Frontal cortex (tissue), 4 donors: ENCODE results near the gene SERPINA5. TPM values are rescaled to one million over a fixed set of nuclear protein-coding genes. Genes with fewer than 3 reads are reported as not detected.

Experiments used
- DNase-seq, 2 donors: peaks; one replicate each; pipeline ENCODE4 v3.0.0; 2012; ENCODE audit warnings: low spot score in 2 of 2
- FAIRE-seq: peaks from 2 replicates; lab custom pipeline; 2012; peaks lifted over from hg19 to GRCh38; lab: Jason Lieb, UNC
- total RNA-seq: library from RNA; depleted of rRNA; stranded (reverse); fragments of >200 nt; gene quantifications from one replicate; pipeline ENCODE4 v1.2.3, GENCODE V29; 2014
- donor health status: control.
- donor health status: control.
- donor health status: control.

The SERPINA5 gene, protein sequence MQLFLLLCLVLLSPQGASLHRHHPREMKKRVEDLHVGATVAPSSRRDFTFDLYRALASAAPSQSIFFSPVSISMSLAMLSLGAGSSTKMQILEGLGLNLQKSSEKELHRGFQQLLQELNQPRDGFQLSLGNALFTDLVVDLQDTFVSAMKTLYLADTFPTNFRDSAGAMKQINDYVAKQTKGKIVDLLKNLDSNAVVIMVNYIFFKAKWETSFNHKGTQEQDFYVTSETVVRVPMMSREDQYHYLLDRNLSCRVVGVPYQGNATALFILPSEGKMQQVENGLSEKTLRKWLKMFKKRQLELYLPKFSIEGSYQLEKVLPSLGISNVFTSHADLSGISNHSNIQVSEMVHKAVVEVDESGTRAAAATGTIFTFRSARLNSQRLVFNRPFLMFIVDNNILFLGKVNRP
- total RNA-seq: not detected

- FAIRE-seq: no peak
- no peak for DNase-seq
These were observed at the start of gene SERPINA5 for GRCh38 chr14:94581127-94581999. Gene SERPINA5, plus strand, starts transcription at chr14:94581426. Its CDS starts 5,937 bp downstream, at chr14:94587363.

- DNase-seq (no peak), FAIRE-seq (no peak)
These were observed 48.8 kb upstream of the SERPINA5 start for GRCh38 chr14:94532447-94532846.

- FAIRE-seq: no peak
- DNase-seq: no peak
These were observed 45.7 kb upstream of the SERPINA5 start for GRCh38 chr14:94535506-94535905.

- no peak for FAIRE-seq
These were observed 44.4 kb upstream of the SERPINA5 start for GRCh38 chr14:94536836-94537235.

GRCh38 chr14:94538070-94538740 is 43.0 kb upstream of the SERPINA5 start:
- FAIRE-seq (no peak), DNase-seq (no peak)

More at GRCh38 chr14:94536836-94537235, 44.4 kb upstream of the SERPINA5 start:
- DNase-seq: no peak

GRCh38 chr14:94539181-94539580 is 42.0 kb upstream of the SERPINA5 start:
- DNase-seq (no peak), FAIRE-seq (no peak)

DNA sequence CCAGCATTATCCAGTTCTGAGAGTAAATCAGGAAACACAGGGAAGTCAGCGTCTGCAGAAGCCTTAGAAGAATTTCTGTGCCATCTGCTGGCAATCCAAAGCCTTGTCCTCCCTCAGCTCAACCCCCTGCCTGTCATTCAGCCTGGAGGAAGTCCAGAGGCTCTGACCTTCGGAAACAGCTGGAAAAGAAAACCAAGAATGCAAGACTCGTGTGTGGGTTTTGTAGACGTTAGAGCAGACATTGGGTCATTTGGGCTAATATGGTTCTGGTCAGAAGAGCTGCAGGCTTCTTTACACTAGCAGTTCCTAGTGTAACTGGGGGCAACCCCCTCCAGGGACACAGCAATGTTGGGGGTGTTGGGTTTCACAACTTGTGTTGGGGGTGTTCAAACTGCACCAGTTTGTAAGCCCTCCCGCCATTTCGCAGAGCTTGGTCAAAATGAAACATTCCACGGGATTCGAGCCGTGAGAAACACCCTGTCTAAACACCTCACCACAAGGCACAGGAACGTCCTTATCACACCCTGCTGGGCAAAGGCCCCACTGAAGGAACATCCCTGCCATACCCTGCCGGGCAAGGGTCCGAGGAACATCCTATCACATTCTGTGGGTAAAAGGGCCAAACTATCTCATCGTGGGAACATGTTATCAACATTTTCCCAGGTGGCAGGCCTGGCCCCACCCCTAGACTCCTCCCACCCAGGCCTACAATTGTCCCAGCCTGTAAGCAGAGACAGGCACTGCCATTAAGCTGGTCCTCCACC is 41.0 kb upstream of the SERPINA5 start:
- DNase-seq (no peak), FAIRE-seq (no peak)

- DNase-seq (no peak), FAIRE-seq (no peak)
These were observed 39.8 kb upstream of the SERPINA5 start for GRCh38 chr14:94541234-94541975.

- DNase-seq (no peak), FAIRE-seq (no peak)
These were observed 39.0 kb upstream of the SERPINA5 start for GRCh38 chr14:94542111-94542810.

GRCh38 chr14:94542811-94543440 is 38.3 kb upstream of the SERPINA5 start:
- FAIRE-seq (no peak), DNase-seq (no peak)

DNA sequence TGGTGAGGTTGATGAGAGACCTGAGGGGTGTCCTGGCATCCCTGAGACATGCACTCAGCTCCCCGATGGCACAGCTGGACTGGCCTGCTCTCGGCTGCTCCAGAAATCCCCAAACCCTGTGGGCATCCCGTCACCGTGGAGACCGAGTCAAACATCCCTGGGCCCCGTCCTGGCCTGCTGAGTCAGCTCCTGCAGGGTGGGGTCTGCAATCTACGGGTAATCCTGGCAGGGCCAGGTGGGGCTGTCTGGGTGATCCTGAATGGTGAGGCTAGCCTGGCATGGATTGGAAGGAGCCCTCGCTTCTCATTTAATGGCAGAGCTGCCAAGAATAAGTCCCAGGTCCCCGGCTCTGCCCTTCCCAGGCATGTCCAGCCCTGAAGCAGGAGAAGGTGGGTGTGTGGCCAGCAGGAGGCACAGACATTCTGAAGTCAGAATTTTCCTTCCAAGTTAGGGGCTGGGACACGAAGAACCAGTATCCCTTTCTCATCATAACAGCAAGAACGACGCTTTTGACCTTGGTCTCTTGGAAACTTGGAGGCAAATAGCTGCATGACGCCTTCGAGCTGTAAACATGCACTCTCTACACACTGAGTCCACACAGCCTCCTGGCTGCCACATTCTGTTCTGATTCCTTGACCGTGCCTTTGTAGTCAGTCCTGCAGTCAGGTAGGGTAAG is 37.6 kb upstream of the SERPINA5 start:
- no peak for FAIRE-seq
- DNase-seq: no peak

- no peak for DNase-seq
These were observed 36.5 kb upstream of the SERPINA5 start for GRCh38 chr14:94544726-94545125.

DNA sequence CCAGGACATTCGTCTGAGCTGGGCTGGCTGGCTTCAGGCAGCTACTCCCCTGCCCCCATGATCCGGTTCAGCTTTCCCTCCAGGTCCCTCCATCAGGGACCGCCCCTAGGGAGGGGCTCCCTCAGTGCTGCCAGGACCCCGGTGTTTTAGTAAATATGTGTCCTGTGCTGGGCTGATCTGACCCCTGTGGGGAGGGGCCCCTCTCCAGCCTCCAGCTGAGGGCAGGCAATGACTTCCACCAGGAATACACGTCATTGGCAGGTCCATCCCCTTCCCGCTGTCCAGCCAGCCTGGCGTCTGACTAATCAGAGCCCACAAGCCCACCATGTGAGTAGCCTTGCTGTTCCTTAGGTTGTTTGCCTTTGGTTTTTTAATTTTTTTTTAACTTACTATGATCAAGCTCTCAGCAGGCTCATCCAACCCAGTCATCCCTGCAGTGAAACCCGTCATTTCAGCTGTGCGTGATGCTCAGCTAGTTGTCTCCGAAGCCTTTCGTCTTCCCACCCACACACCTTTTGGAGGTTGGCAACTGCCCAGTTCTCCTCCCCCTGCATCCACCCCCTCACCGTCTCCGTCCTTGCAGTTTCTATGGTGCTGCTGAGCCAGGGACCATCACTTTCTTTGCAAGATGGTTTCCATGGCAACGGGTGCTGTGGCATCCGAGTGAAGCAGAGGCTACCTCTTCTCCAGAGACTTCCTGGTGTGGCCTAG is 35.9 kb upstream of the SERPINA5 start:
- FAIRE-seq: no peak
- DNase-seq: peak in 1 of 2 donors; percentile 42

More at GRCh38 chr14:94544726-94545125, 36.5 kb upstream of the SERPINA5 start:
- FAIRE-seq: no peak

- DNase-seq (no peak), FAIRE-seq (no peak)
These were observed 34.0 kb upstream of the SERPINA5 start for GRCh38 chr14:94547151-94547680.

DNA sequence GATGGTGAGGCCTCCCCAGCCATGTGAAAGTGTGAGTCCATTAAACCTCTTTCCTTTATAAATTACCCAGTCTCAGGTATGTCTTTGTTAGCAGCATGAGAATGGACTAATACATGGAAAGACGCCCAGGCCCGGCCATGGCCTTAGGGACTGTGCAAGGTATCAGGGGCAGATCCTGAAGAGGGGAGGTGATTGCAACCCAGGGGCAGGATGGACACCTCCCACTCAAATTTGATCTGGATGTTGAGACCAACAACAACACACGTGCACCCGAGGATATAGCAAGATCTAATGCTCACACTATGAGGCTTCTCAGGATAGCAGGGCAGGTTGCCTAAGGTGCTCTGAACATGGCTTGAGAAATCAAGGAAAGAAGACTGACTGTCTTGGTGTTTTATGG is 33.5 kb upstream of the SERPINA5 start:
- no peak for FAIRE-seq
- no peak for DNase-seq
